ENCODE results near the gene GFI1.

- no peak for TF ChIP-seq POLR2AphosphoS5 (IDR thresholded peaks at IDR 0.05; ENCODE audit: borderline replicate concordance, low read depth, low read length)
- TF ChIP-seq EZH2 (IDR thresholded peaks at IDR 0.05), result no peak
These were observed 2.0 kb downstream of the GFI1 start for GRCh38 chr1:92484472-92485380.
